Measurements from ENCODE around the gene SLC39A5. TPM values are rescaled to one million over a fixed set of nuclear protein-coding genes. Genes with fewer than 3 reads are reported as not detected.
A peak's percentile ranks its signal among the peaks of the same experiment; 100 is the strongest.

SLC39A5 gene
- total and polyA plus RNA-seq, 2 of the 13 experiments (the other 11 are each of a cell fraction or from before 2014, with no cell fraction given): 59.7 to 101 TPM

- TF ChIP-seq KDM5B (CRISPR knock-in tag; IDR thresholded peaks at IDR 0.05; ENCODE audit: borderline replicate concordance) (no peak), SIN3A (IDR thresholded peaks at IDR 0.05; ENCODE audit: borderline replicate concordance, low read depth, low read length) (no peak), TRAFD1 (CRISPR knock-in tag; IDR thresholded peaks at IDR 0.05; ENCODE audit: borderline replicate concordance) (0 out of 2 replicates have a peak, but pooled peaks have one; percentile 36), HHEX (CRISPR knock-in tag; IDR thresholded peaks at IDR 0.05) (no peak), ZNF350 (CRISPR knock-in tag; IDR thresholded peaks at IDR 0.05; ENCODE audit: borderline replicate concordance, low read depth) (0 out of 2 replicates have a peak, but pooled peaks have one; percentile 24), PATZ1 (CRISPR knock-in tag; IDR thresholded peaks at IDR 0.05) (0 out of 2 replicates have a peak, but pooled peaks have one; percentile 22), NR2F6 (IDR thresholded peaks at IDR 0.05) (no peak), NR2F6 (CRISPR knock-in tag; IDR thresholded peaks at IDR 0.05) (no peak), HOXD1 (CRISPR knock-in tag; IDR thresholded peaks at IDR 0.05) (no peak), KAT8 (CRISPR knock-in tag; IDR thresholded peaks at IDR 0.05) (no peak), WIZ (CRISPR knock-in tag; IDR thresholded peaks at IDR 0.05) (0 out of 2 replicates have a peak, but pooled peaks have one; percentile 20), KDM5A (IDR thresholded peaks at IDR 0.05; ENCODE audit: borderline replicate concordance, low read length) (0 out of 2 replicates have a peak, but pooled peaks have one; percentile 28), KLF15 (CRISPR knock-in tag; IDR thresholded peaks at IDR 0.05; ENCODE audit: borderline replicate concordance) (no peak), YEATS2 (CRISPR knock-in tag; IDR thresholded peaks at IDR 0.05; ENCODE audit: borderline replicate concordance) (no peak), FOXK1 (CRISPR knock-in tag; IDR thresholded peaks at IDR 0.05; ENCODE audit: borderline replicate concordance, low read depth) (no peak), RORA (CRISPR knock-in tag; IDR thresholded peaks at IDR 0.05) (no peak), ZNF503 (CRISPR knock-in tag; IDR thresholded peaks at IDR 0.05) (no peak), ZNF740 (CRISPR knock-in tag; IDR thresholded peaks at IDR 0.05) (no peak), ZNF619 (CRISPR knock-in tag; IDR thresholded peaks at IDR 0.05) (peak; percentile 25; the same call in 1 of the 2 replicates), KAT7 (CRISPR knock-in tag; IDR thresholded peaks at IDR 0.05; ENCODE audit: borderline replicate concordance) (0 out of 2 replicates have a peak, but pooled peaks have one; percentile 2), DMAP1 (CRISPR knock-in tag; IDR thresholded peaks at IDR 0.05) (no peak), ZSCAN22 (CRISPR knock-in tag; IDR thresholded peaks at IDR 0.05) (no peak)
Measured at GRCh38 chr12:56257491-56258067, 27.7 kb downstream of the SLC39A5 start (continued).

Measured in HepG2 (cell line).